ENCODE results near the gene LGI1. TPM values are rescaled to one million over a fixed set of nuclear protein-coding genes. Genes with fewer than 3 reads are reported as not detected.
A peak's percentile ranks its signal among the peaks of the same experiment; 100 is the strongest.

LGI1 gene
- total and polyA plus RNA-seq, 2 experiments from 2014 or later = 0.56 to 2.6 TPM

DNA sequence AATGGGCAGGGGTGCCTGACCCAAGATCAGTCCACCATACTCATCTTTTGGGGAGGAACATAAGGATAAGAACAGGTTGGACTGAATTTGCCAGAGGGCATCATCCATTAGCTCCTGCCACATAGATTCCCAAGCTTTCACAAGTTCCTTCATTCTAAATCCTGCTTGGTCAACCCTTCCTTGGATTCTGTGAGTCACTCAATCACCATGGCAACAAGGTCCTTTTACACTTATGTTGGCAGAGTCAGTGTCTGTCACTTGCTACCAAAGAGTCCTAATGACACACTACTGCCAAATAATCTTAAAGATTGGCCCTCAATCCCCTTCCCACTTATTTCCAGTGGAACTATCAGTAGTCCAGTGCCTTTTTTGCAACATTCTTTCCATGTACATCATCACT lies 5.0 kb upstream of the LGI1 start:
- H3K27me3 ChIP-seq = no peaks in the 10 kb centered on the region
- no peaks in the 10 kb centered on the region for H3K79me2 ChIP-seq
- no peak overlapping the region for H3K4me3 ChIP-seq
- no peaks in the 10 kb centered on the region for H3K36me3 ChIP-seq (replicated peaks; ENCODE audit: insufficient read depth, low read depth)
- peak; percentile 78 for DNase-seq (ENCODE audit: low spot score)
- H2AFZ ChIP-seq = no peak overlapping the region
- no peaks in the 10 kb centered on the region for H4K20me1 ChIP-seq (ENCODE audit: insufficient read depth, poor library complexity, severe bottlenecking)
- no peak overlapping the region for H3K4me2 ChIP-seq
- no peaks in the 10 kb centered on the region for H3K9me2 ChIP-seq (replicated peaks; ENCODE audit: insufficient read depth)
- peaks cover 23% of the 10 kb centered on the region for H3K4me1 ChIP-seq (ENCODE audit: insufficient read depth)
- H3K27ac ChIP-seq = peak overlapping the region; percentile 60
- no peaks in the 10 kb centered on the region for H3K9me3 ChIP-seq (ENCODE audit: low read depth)
- TF ChIP-seq, protein P1, sequence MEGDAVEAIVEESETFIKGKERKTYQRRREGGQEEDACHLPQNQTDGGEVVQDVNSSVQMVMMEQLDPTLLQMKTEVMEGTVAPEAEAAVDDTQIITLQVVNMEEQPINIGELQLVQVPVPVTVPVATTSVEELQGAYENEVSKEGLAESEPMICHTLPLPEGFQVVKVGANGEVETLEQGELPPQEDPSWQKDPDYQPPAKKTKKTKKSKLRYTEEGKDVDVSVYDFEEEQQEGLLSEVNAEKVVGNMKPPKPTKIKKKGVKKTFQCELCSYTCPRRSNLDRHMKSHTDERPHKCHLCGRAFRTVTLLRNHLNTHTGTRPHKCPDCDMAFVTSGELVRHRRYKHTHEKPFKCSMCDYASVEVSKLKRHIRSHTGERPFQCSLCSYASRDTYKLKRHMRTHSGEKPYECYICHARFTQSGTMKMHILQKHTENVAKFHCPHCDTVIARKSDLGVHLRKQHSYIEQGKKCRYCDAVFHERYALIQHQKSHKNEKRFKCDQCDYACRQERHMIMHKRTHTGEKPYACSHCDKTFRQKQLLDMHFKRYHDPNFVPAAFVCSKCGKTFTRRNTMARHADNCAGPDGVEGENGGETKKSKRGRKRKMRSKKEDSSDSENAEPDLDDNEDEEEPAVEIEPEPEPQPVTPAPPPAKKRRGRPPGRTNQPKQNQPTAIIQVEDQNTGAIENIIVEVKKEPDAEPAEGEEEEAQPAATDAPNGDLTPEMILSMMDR (IDR thresholded peaks at IDR 0.05; ENCODE audit: poor library complexity) = no peak
- no peak for TF ChIP-seq EZH2phosphoT487 (IDR thresholded peaks at IDR 0.05; ENCODE audit: low read depth, severe bottlenecking, unreplicated experiment)
- TF ChIP-seq EZH2 (IDR thresholded peaks at IDR 0.05; ENCODE audit: borderline replicate concordance) = no peak

DNA sequence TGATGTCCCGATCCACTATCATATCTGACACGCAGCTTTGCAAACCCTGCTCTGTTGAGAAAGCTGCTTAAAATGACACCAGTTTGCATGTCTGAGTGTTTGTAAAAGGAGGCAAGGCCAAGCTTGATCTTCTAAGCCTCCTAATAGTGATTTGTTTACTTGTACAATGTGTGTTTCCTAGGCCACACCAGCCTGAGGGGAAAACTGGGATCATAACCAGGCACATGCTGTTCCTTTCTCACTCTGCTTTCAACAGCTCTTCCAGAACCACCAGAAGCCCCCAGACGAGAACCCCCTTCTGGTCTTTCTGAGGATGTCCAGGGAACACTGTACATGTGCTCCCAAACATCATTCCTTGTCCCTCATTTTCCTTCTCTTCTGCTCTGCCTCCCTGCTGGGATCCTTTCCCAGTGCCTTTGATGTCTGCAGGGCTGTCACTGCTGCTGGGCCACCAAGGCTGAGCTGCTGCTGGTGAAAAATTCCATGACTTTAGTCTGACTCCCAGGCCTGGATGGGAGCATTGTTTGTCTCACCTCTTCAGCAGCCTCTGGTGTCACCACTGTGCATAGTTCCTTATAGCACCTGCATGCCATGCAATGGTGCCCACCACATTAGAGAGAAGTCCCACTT lies 4.0 kb upstream of the LGI1 start:
- Histone ChIP-seq H3K4me3 (no peak overlapping the region), H2AFZ (no peak overlapping the region), H3K9me3 (ENCODE audit: low read depth) (no peaks in the 10 kb centered on the region), H3K27me3 (peaks cover 2% of the 10 kb centered on the region), H3K4me2 (no peak overlapping the region), H3K27ac (peak overlapping the region; percentile 65), H3K79me2 (no peaks in the 10 kb centered on the region), H3K4me1 (ENCODE audit: insufficient read depth) (peaks cover 31% of the 10 kb centered on the region), H4K20me1 (ENCODE audit: insufficient read depth, poor library complexity, severe bottlenecking) (no peaks in the 10 kb centered on the region), H3K36me3 (replicated peaks; ENCODE audit: insufficient read depth, low read depth) (no peaks in the 10 kb centered on the region), H3K9me2 (replicated peaks; ENCODE audit: insufficient read depth) (no peaks in the 10 kb centered on the region)
- WGBS (ENCODE audit: low lambda C conversion rate, missing lambda C conversion rate) = 46% methylated on average over 3 of the region's 3 CpGs
- TF ChIP-seq EZH2phosphoT487 (IDR thresholded peaks at IDR 0.05; ENCODE audit: low read depth, severe bottlenecking, unreplicated experiment) (no peak), EZH2 (IDR thresholded peaks at IDR 0.05; ENCODE audit: borderline replicate concordance) (no peak)
- TF ChIP-seq, protein P1 (IDR thresholded peaks at IDR 0.05; ENCODE audit: poor library complexity) = no peak
- peak; percentile 38 for DNase-seq (ENCODE audit: low spot score)

DNA sequence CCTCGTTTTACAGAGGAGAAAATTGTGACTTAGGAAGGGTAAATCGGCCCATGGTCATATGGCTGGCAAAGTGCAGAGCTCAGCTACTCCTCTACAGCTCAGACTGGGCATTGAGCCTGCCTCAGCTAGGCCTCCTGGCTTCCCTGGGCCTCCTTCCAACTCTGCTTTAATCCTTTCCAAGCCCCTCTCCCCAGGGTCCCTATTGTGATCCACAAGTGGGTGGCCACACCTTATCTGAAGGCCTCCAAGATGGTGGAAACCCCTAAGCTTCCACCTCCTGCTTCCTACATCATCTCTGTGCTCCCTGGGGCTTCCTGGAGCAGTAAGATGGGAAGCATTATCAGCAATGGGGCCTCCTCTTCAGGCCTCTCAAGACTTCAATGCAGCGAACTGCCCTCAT lies 3.0 kb upstream of the LGI1 start:
- no peak overlapping the region for H3K4me2 ChIP-seq
- no peak for DNase-seq (ENCODE audit: low spot score)
- no peaks in the 10 kb centered on the region for H3K36me3 ChIP-seq (replicated peaks; ENCODE audit: insufficient read depth, low read depth)
- TF ChIP-seq, protein P1 (IDR thresholded peaks at IDR 0.05; ENCODE audit: poor library complexity) = no peak
- TF ChIP-seq EZH2 (IDR thresholded peaks at IDR 0.05; ENCODE audit: borderline replicate concordance) = no peak
- no peak for TF ChIP-seq EZH2phosphoT487 (IDR thresholded peaks at IDR 0.05; ENCODE audit: low read depth, severe bottlenecking, unreplicated experiment)
- H3K4me1 ChIP-seq (ENCODE audit: insufficient read depth) = peaks cover 35% of the 10 kb centered on the region
- H3K79me2 ChIP-seq = no peaks in the 10 kb centered on the region
- H4K20me1 ChIP-seq (ENCODE audit: insufficient read depth, poor library complexity, severe bottlenecking) = no peaks in the 10 kb centered on the region
- no peaks in the 10 kb centered on the region for H3K9me2 ChIP-seq (replicated peaks; ENCODE audit: insufficient read depth)
- no peak overlapping the region for H3K27ac ChIP-seq
- no peak overlapping the region for H3K4me3 ChIP-seq
- WGBS (ENCODE audit: low lambda C conversion rate, missing lambda C conversion rate) = 86% methylated on average over 3 of the region's 3 CpGs
- H2AFZ ChIP-seq = no peak overlapping the region
- no peaks in the 10 kb centered on the region for H3K9me3 ChIP-seq (ENCODE audit: low read depth)
- peaks cover 7% of the 10 kb centered on the region for H3K27me3 ChIP-seq
